NCI-H2107 treated with DMSO at 0.1 percent for 48 hours (cell line): ENCODE results near the gene UBE2L5.

ENCODE experiments used
- DNase-seq: peaks from one replicate; lab custom pipeline; 2025; ENCODE audit not compliant: unreplicated experiment; lab: John Stamatoyannopoulos, UW

The UBE2L5 gene

DNA sequence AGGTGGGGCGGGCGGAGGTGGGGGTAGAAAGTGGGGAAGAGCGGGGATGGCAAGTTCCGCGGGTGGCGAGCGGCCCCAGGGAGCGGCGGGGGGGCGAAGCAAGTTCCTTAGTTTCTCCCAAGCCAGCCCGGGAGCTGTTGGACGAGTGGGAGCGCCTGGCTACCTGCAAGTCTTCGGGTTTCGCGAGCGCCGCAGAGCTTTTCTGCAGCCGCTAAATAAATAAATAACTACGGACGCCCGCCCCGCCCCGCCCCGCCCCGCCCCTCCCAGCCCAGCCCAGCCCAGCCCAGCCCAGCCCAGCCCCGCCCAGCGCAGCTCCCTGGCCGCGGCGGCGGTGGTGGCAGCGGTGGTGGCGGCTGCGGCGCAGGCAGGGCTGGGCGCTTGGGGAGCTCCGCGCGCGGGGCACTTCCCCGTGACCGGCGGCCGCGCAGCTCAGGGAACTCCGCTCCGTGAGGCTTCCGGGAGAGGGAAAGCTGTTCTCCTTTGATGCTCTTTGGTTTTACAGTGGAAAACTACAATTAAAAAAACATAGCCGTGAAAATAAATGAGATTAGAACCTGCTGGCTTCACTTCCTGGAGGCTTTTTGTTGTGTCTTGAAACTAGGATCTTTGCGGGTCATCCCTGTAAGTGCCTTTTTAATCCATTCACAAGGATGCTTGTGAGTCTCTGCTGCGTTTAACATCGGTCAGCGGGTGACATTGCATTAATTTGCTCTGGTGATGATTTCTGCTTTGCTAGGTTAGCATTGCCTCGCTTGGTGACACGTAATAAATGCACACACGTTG lies at the start of gene UBE2L5:
Gene UBE2L5, plus strand, starts transcription at position 440 of the 786 bp plus-strand sequence. CDS start 5,498 bp downstream, outside the sequence.
- peak; percentile 34 for DNase-seq

DNA sequence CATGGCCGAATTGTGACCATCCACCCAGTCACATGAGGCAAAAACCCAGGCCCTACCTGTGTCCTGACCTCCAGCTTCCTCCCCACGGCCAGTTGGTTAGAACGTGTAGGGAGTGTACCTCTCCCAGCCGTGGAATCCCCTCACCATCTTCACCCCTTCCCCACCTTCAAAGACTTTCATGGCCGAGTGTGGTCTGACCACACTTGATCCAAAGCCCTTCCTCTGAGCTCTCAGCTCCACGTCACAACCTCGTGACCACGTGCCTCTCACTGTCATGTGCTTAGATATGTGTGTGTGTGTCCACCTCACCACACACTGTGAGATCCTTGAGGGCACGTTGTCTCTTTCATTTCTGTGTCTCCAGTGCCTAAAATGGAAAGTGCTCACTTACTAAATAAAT lies 48.6 kb upstream of the UBE2L5 start:
- DNase-seq, result no peak

DNA sequence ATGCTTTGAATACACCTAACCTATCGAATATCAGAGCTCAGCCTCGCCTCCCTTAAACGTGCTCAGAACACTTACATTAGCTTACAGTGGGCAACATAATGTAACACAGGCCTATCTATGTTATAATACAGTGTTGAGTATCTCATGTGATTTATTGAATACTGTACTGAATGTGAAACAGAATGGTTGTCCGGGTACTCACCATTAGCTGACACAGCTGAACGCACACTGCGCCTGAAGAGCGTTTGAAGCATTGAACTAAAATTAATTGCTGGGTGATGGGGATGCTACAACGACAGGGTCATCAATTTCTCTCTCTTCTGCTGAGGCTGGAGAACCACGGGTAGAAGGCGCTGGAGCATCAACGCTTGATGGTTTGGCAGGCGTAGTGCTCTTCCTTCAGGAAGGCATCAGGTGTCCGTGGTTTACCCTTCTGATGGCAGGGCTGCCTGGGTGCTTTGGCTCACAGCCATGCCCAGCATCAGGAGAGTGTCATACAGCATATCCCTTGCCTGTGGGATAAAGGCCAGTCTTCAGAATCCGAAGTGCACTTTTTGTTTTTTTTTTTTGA lies 46.9 kb upstream of the UBE2L5 start:
- peak; percentile 54 for DNase-seq

DNA sequence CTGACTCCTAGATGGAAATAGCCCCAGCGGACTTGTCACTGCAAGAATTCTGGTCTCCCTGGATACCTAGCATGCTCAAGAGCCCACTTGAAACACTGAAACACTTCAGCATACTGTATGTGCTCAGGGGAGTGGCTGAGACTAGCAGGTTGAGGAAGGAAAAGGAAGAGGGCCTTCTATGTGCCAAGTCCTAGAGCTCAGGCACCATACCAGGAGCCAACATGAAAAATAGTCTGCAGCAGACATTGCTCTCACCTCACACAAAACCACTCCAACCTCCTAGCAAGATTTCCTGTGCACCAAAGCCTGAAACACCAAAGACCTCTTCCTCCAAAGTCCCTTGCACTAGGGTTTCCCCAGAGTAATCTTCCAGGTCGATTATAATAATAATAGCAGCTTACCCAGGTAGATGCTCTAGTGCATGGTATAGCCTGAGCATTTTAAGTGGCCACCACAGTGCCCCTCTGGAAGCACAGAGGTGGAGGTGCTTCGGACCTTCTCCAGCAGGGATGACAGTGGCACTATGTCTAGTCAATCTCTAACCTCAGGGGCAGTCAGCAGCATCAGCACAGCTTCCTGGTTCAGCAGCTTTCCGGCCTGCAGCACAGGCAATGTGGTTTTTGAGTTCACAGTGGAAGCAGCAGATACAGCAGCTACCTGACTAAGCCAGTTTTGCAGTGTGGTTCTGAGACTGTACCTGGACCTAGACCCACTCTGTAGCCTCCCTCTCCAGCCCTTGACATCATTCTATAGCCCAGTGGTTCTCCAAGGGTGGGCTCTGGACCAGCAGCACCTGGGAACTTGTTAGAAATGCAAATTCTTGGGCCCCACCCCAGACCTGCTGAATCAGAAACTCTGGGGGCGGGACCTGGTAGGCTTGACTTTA lies 45.6 kb upstream of the UBE2L5 start:
- peak; percentile 42 for DNase-seq

DNA sequence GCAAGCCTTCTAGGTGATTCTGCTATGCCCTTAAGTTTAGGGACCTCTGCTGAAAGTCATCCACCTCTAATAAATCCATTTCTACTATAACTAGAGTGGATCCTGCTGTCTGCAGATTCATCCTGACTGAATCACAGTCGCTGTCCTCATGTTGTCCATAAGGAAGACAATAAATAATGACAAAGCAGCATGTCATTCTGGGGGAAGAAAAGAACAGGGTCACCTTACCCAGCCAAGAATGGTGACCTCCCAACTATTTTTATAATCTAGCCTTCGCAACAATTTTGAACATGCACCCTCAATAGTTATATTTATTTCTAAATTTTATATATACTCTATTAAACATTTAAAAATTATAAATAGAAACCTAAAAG lies 45.0 kb upstream of the UBE2L5 start:
- no peak for DNase-seq

DNA sequence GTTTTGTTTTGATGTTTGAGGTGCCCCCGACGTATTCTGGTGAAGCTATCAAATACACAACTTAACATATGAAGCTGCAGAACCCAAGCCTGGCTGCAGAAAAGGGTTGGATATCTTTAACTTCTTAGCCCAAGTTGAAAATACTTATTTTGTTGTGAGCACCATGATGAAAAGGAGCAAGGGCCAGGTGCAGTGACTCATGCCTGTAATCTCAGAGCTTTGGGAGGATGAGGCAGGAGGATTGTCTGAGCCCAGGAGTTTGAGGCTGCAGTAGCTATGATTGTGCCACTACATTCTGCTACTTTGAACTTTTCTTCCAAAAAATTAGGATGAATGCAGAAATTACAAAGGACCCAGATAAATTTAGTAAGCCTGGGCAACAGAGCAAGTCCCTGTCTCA lies 44.1 kb upstream of the UBE2L5 start:
- DNase-seq, result no peak

DNA sequence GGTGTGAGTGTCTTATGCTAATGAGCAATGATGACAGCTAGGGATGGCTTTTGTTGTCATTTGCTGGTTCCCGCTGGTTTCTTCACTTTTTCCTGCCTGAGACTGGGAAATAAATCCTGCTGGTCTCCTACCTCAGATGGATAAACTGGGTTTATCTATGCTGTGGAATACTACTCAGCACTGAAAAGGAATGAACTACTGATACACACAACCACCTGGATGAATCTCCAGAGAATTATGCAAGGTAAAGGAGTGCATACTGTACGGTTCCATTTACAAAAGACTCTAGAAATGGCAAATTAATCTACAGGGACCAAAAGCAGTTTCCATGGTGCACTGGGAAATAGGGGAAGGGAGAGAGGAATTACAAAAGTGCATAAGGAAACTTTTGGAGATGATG lies 41.2 kb upstream of the UBE2L5 start:
- no peak for DNase-seq

DNA sequence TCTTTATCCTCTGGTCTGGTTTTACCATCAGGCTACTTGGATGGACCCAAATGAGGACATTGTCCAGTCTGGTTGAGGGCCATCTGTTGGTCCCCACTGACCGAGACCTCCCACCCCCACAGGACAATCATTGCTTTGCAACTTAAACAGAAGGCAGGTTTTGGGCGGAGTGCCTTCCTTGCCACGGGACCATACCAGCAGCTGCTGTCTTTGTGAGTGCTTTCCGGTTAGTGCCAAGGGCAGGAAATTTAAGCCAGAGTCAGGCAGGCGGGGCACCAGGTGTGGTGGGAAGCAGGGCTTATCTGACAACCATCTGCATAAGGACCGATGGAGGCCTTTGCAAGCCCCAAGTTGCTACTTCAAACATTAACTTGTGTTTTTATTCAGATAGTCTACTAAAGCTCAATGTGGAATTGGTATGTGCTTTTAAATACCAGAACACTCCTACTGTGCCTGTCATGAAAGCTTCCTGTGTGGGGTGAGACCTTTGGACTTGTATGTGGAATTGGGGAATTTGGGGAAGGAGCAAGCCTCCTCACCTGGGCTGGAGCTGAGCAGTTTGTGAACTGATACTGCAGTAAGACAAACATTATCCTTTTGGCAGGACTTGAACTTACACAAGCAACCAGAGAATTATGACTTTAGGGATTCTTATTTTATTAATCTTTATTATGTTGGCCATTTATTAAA lies 39.3 kb upstream of the UBE2L5 start:
- DNase-seq, result peak; percentile 31

DNA sequence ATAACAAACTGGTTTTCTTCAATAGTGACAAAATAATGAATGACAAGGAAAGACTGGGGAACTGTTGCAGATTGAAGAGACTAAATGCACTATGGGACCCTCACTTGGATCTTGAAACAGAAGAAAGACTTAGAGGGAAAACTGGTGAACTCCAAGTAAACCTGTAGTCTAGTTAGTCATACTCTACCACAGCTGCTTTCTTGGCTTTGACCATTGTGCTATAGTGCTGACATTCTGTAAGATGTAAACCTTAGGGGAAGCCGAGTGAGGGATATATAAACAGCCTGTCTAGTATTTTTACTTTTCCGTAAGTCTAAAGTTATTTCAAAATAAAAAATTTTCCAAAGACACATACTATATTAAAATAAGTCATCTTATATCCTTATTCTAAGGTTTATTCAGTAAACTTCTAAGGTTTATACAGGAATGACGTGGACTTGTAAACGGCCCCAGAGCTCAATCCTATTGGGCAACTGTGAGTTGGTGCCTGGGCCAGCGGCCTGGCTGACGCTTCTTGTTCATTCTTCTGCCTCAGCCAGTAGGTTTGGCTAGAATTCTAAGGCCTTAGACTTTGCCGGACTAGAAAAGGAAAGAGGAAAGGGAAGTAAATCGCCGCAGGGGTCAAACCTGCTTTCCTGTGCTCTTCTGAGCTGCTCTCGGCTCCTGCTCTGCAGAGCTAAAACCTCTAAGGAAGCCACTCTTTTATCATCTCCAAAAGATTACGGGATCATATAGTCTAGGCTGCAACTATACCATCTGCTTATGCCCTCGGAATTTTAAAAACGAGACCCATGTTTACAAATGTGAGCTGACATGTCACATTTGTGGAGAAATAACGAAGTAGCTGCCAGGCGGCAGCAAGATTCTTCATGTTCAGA lies 33.6 kb upstream of the UBE2L5 start:
- no peak for DNase-seq

DNA sequence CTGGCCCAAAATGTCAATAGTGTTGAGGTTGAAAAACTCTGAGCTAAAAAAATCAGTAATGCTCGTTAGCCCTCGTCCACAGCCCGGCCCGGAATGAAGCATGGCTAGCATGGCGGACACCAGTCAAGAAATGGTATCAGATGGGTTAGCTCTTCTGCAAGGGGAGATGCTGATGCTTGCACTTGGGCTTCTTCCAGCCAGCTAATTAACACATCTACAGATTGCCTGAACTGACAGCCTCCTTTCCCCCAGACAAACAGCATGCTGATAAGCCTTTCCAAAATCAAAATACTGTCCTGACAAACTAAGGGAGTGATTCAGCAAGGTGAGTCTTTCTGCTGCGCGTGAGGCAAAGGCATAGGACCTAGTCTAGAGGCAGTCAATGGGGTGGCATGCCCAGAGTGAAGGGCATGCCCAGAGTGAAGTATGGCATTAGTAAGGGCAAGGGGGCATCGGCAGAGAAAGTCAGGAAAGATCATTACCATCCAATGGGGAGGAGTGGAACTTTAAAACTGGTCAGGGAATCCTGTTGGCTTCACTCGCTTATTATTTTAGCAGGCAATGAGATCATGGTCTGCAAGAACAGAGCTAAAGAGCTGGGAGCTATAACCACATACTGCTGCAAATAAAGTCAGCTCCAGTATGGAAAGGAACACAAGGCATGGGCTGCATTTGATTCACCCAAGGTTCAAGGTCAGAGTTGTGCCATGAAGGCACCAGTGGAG lies 30.2 kb upstream of the UBE2L5 start:
- DNase-seq, result no peak

DNA sequence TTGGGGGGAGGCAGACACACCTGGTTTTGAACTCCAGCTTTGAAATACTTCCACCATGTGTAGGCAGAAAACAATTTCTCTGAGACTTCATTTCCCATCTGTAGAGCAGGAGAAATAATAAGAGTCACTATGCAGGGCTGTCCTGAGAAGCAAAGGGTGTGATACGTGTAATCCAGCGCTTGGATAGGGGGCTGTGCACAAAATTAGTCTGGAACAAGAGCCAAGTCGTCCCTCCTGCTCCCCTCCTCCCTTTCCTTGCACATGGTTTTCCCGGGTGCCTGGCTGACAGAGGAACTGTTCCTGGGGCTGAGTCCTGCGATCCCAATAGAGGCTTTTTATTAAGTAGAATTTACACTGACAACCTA lies 29.6 kb upstream of the UBE2L5 start:
- DNase-seq, result no peak

DNA sequence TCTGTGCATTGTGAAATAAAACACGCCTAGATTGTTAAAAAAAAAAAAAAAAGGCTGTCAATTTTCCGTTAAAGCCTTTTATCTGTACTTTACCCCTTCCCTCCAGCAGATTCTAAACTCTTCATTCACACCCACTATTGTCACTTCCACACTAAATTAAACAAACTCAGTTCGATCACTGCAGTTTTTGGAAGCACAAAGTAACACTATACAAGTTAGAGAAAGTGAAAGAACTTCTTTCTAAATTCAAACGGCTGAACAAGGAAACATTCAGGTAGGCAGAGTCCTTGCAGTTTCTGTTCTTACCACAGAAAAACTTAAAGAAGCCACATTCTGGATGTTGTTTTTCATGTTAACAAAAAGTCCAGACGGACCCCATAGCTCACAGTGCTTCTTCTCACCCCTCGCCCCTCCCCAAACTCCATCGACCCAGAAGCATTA lies 27.5 kb upstream of the UBE2L5 start:
- DNase-seq, result no peak

DNA sequence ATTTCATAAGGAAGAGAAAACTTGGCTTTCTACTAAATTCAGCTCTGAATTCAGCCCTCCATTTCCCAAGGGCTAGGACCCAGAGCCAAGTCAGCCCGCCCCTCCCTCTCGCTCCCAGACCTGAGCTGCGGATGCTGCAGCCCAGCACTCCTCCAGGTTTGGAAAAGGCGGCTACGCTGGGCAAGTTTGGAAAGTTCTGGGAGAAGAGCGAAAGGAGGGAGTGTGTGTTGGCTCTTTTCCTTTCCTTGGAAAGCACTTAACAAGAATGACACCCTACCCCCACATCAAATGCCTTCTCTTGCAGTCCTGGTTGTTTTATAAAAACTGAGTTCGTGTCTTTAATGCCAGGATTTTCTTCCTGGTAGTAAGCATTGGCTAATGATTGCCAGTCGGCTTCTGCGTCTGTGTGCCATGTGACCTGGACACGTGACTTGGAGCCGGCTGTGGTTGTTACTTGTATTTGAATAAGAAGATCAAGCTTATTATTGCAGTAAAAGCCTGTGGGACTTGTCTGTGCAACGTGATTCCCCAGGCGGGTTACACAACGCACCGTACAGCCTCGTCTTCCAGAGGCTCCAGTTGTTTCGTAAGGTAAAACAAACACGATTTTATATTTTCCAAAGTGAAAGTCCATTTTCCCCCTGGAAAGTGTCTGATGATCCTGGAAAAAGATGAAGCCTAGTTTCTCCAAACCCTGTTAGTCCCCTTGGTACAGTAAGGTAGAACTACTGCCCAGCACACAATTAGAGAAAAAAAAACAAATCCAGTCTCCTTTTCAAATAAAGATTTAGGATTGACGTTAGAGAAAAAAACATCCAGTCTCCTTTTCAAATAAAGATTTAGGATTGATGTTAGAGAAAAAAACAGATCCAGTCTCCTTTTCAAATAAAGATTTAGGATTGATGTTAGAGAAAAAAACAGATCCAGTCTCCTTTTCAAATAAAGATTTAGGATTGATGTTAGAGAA lies 26.8 kb upstream of the UBE2L5 start:
- peak; percentile 86 for DNase-seq

DNA sequence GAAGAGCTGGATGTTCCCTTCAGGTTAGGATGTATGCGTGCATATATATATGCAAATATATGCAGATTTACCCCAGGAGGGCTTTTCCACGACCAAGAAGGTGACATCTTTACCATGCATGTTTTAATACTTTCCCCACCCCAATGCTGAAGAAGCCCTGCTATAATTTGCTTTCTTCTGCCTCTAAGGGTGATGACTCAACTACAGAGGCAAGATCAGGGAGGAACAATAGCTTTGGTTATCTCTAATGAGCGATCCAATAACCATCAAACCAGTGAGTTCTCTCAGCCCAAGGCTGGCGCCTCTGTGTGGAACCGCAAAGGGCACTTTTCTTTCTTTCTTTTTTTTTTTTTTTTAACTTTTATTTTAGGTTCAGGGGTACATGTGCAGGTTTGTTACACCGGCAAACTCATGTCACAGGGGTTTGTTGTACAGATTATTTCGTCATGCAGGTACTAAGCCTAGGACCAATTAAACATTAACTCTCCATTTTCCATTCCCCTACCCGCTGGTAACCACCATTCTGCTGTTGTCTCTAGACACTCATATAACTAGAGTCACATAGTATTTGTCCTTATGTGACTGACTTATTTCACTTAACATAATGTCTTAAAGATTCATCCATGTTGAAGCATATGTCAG lies 25.7 kb upstream of the UBE2L5 start:
- no peak for DNase-seq

DNA sequence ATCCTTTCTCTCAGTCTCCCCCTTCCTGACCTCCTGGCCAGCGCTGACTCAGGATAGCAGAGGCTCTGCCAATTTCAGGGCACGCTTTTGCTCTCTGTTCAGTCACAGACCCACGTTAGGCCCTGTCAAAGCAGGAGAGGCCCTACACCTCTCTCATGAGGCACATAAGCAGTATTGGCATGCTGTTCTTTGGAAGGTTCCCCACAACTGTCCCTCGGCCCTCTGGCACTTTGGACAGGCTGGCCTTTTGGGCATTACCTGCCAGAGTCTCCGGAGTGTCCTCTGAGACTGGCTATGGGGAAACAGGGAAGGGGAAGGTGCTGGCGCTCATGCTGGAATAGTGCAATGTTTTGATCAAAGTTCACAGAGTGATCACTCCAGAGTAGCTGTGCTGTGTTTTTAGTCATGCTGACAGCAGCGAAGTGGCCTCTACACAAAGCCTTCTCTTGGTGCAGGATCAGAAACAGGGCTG lies 23.7 kb upstream of the UBE2L5 start:
- no peak for DNase-seq

DNA sequence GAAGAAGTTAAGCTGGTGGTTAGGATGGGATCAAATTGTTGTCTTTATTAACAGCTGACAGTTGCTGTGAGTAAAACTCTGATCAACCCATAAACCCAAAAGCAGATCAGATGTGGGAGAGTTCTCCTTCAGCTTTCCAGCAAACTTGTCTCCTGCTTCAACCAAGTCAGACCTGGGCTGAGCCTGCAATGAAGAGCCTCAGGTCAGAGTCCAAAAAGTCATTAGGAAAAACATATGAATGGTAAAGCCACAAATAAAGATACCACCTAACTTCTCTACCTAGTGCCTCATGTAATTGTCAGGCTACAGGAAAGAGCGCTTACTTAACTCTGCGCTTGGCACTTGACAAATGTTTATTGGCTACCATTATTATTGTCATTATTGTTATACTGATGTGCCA lies 21.9 kb upstream of the UBE2L5 start:
- no peak for DNase-seq

DNA sequence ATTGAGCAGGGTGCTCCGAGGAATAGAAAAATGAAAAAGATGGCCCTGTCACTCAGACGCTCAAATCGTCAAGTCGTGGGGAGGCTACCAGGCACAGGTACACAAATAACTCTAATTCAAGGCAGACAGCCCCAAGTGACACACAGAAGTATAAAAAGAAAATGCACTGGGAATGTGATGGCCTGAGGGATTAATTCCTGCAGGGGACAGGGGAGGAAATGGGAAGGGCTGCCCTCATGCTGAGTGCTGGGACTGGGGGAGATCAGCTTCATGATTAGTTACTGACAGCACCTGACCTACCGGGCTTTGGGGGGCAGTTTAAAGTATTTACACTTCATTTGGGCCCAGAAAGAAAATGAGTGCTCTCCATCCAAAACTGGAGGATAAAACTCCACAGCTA lies 20.9 kb upstream of the UBE2L5 start:
- no peak for DNase-seq

DNA sequence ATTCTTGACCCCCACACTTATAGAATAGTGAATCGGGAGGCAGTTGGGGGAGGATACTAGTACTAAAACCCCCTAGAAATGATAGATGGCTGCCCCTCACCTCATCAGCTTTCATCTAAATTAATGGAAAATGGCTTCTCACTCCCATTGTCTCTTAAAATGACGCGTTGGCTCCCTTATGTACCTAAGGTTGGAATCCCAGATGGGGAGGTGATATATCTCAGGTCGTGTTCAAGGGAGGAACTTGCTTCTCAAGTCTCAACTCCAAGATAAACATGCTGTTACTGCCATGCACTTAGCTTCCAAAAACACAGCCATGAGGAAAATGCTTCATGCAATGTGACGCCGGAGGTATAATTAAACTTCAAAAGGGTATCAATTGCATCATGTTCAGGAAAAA lies 18.8 kb upstream of the UBE2L5 start:
- no peak for DNase-seq
